ENCODE measurements around the gene KIF2C.
"Not testable (repeated sequence)": the region's sequence is repeated elsewhere in the genome, so short reads cannot be mapped to it uniquely, and the experiment has no call there.

KIF2C gene

DNA sequence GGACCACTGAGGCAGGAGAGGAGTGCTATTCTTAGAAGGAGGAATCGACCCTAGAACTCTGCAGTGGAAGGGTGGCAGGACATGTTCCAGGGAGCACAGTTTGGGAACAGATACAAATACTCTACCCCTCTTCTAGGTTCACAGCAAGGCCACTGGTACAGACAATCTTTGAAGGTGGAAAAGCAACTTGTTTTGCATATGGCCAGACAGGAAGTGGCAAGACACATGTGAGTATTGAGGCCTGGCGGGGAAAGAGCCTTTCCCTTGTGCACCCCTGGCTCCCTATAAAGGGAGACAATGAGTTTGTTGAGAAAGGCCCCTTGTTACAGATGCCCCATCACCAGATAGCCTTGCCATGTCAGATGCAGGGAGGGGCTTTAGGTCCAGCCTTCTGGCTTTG is 17.8 kb downstream of the KIF2C start:
- in situ Hi-C loops (cut with MboI; ENCODE audit: low pct_unique_long_range_greater_than_20kb, low sequenced_read_pairs) = no loop called here
- DNase-seq = no peak

DNA sequence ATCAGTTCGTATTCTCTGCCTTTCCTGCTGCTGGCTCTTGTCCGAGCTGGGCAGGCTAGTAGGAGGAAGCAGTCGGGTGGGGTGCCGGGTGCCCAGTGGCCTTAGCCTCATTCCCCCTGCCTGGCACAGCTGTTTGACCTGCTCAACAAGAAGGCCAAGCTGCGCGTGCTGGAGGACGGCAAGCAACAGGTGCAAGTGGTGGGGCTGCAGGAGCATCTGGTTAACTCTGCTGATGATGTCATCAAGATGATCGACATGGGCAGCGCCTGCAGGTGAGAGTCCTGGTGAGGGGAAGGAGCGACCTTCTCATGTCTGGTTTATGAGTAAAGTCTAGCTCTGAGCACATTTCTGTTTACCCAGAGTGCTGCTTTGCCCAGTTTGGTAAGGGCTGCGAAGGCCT is 19.4 kb downstream of the KIF2C start:
- DNase-seq = no peak
- in situ Hi-C loops (cut with MboI; ENCODE audit: low pct_unique_long_range_greater_than_20kb, low sequenced_read_pairs) = no loop called here

DNA sequence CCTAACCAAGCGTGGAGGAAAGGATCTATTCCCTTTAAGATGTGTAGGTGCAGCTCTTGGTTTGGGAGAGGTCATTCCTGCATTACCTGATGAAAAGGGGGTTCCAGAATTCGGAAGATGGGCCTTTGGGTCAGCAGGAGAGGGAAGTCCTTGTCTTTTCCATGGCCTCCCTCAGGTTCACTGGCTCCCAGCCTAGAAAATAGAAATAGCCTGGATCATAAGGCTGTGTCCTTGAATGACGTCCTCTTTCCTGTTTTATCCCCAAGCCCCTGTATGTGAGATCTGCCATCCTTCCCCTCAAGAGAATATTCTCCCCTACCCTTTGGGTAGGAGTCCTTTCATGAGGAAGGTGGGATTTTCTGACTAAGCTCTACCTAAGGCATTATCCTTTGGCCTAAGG is 21.2 kb downstream of the KIF2C start:
- DNase-seq = no peak
- in situ Hi-C loops (cut with MboI; ENCODE audit: low pct_unique_long_range_greater_than_20kb, low sequenced_read_pairs) = no loop called here

DNA sequence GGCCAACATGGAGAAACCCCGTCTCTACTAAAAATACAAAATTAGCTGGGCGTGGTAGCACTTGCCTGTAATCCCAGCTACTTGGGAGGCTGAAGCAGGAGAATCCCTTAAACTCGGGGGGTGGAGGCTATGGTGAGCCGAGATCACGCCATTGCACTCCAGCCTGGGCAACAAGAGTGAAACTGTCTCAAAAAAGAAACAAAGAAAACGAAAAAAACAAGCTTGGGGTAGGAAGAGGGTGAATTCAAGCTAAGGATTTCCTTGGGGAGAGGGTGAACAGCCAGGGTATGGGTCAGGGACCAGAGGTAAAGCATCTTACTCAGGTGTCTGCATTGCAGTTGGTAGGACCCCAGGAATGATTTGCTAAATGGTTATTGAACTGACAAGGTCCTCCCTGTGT is 26.8 kb downstream of the KIF2C start:
- in situ Hi-C loops (cut with MboI; ENCODE audit: low pct_unique_long_range_greater_than_20kb, low sequenced_read_pairs) = not testable (repeated sequence)

DNA sequence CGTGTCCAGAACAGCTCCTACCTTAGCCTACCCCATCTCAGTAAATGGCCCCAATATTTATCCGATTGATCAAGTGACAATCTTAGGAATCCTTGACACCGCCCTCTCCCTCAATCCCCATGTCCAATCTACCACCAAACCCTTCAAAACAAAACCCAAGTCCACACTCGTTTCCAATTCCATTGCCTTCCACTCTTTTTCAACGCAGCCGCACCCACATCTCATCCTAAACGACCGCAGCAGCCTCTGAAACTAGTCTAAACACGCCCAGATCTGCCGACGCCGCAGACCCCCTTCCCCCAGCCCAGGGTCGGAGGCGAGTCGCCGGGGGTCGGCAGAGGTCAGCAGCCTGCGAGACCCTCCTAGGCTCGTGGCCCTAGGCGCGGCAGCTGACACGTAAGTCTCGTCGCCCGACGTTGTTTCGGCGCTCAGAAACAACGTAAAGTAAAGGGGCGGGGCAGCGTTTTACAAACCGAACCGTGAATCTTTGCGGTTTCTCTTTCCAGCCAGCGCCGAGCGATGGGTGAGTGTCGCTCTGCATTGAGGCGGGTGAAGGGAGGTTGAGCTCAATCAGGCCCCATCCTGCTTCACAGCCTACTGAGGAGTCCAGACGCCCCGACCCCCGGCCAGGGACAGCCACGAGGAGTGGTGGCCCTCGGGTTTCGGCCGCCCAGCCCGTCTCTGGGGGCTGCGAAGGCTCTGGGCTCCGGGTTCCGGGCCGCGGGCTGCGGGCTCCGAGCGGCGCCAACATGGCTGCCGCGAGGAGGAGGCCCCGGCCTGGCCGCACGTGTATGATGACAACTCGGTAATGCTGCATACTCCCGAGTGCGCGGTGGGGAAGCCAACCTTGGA is 35.7 kb downstream of the KIF2C start, which contains the start of gene RPS8:
Gene RPS8 (plus strand): TSS at position 463 of the 852 bp plus-strand sequence. CDS start 57 bp downstream, at position 520.
- in situ Hi-C loops (cut with MboI; ENCODE audit: low pct_unique_long_range_greater_than_20kb, low sequenced_read_pairs) = loop anchor here (25.0 kb wide), 1 partner anchor 537 kb away; no protein-coding TSS in a partner anchor
- peak; percentile 94 for DNase-seq

More for the DNA sequence above, 26.8 kb downstream of the KIF2C start:
- DNase-seq = not testable (repeated sequence)

DNA sequence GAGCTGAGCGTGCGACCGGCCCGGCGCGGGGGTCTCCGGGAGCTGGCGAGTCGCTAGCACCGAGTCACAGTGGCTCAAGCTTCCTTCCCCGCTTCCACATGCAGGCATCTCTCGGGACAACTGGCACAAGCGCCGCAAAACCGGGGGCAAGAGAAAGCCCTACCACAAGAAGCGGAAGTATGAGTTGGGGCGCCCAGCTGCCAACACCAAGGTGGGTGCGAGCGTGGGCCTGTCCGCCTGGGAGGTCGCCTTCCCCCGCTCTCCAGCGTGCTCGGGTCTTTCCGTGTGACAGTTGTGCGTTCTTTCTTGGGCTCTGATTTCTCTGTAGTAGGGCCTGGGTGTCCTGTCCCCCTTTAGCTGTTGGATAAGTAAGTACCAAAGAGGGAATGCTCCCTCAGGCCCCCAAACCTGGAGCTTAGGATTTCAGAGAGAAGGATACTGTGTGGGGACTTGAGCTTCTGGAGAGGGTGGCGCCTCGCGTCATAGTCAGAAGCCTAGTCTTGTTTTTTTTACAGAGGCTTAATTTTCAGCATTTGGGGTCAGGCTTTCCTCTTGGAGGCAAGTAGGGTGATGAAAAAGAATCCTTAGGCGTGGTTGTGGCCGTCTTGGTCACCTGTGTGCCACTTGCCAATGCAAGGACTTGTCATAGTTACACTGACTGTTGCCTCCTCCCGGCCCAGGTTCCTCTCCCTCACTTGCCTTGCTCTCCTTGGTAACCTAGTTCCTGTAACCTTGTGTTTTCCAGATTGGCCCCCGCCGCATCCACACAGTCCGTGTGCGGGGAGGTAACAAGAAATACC is 36.5 kb downstream of the KIF2C start:
- in situ Hi-C loops (cut with MboI; ENCODE audit: low pct_unique_long_range_greater_than_20kb, low sequenced_read_pairs) = loop anchor here (25.0 kb wide), 1 partner anchor 536 kb away; no protein-coding TSS in a partner anchor

DNA sequence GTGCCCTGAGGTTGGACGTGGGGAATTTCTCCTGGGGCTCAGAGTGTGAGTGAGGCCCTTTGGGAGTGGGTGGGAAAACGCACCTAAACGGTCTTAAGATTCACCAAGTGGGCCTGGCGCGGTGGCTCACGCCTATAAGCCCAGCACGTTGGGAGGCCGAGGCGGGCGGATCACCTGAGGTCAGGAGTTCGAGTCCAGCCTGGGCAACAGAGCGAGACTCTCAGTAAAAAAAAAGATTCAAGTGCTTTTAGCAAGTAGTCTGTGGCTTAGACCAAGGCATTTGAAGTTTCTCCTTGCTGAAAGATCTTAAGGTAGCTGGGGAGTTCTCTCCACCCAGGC is 37.1 kb downstream of the KIF2C start:
- in situ Hi-C loops (cut with MboI; ENCODE audit: low pct_unique_long_range_greater_than_20kb, low sequenced_read_pairs) = loop anchor here (25.0 kb wide), 1 partner anchor 536 kb away; no protein-coding TSS in a partner anchor

More for the DNA sequence above, 36.5 kb downstream of the KIF2C start:
- peak; percentile 45 for DNase-seq

DNA sequence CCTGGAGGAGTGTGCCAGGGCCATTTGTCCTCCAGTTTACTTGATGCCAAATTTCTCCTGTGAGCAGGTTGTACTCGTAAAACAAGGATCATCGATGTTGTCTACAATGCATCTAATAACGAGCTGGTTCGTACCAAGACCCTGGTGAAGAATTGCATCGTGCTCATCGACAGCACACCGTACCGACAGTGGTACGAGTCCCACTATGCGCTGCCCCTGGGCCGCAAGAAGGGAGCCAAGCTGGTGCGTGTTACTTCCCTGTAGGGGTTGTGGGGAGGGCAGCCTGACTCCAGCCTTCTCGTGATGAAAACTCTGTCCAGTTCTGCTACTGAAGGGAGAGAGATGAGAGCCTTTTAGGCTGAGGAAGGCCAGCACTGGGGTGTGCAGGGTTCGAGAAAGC is 37.9 kb downstream of the KIF2C start:
- DNase-seq = no peak

More for the DNA sequence above, 37.1 kb downstream of the KIF2C start:
- DNase-seq = no peak

DNA sequence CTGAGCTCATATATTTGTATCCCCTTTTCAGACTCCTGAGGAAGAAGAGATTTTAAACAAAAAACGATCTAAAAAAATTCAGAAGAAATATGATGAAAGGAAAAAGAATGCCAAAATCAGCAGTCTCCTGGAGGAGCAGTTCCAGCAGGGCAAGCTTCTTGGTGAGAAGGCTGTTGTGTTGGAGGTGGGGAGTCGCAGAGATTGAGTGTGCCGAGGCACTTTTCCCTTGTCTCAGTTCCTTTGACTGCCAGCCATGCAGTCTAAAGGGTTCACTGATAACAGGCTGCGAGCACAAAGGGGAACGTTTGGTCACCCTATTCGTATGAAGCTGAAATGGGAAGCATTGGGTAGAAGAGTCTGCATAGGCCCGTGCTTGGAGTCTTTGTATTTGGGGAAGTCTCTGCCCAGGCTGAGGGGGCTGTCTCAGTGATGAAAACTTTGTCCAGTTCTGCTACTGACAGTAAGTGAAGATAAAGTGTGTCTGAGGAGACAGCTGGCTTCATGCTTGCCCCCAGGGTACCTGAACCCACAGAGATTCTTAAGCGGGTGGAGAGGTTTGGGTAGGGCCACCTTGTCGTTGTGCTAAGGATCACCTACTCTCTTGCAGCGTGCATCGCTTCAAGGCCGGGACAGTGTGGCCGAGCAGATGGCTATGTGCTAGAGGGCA is 38.5 kb downstream of the KIF2C start:
- in situ Hi-C loops (cut with MboI; ENCODE audit: low pct_unique_long_range_greater_than_20kb, low sequenced_read_pairs) = loop anchor here (25.0 kb wide), 1 partner anchor 534 kb away; no protein-coding TSS in a partner anchor
- DNase-seq = no peak

More for the DNA sequence above, 37.9 kb downstream of the KIF2C start:
- in situ Hi-C loops (cut with MboI; ENCODE audit: low pct_unique_long_range_greater_than_20kb, low sequenced_read_pairs) = loop anchor here (25.0 kb wide), 1 partner anchor 535 kb away; no protein-coding TSS in a partner anchor

DNA sequence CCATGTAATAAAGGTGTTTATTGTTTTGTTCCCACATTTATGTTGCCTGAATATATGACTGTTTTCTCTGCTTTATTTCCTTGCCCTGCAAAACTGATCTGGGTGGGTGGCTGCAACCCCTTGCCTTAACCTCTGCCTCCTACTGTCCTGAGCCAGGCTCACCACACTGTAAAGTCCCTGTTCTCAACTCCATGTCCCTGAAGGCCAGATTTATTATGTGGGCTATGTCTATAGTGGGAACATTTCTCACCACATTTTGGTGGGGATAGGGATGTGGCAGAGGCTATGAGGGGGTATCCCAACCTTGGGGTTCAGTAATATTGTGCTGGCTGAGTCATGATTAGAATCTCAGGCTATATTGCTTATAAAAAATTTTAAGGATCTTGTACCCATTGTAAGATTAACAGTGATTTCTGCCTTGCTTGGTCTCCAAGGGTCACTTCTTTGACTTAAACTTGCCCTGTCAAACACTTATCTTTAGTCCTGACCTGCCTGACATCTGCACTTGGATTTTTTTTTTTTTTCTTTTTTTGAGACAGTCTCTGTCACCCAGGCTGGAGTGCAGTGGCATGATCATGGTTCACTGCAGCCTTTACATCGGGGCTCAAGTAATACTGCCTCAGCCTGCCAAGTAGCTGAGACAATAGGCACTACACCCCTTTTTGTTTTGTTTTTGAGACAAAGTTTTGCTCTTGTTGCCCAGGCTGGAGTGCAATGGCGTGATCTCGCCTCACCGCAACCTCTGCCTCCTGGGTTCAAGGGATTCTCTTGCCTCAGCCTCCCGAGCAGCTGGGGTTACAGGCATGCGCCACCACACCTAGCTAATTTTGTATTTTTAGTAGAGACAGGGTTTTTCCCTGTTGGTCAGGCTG is 39.3 kb downstream of the KIF2C start:
- in situ Hi-C loops (cut with MboI; ENCODE audit: low pct_unique_long_range_greater_than_20kb, low sequenced_read_pairs) = loop anchor here (25.0 kb wide), 1 partner anchor 533 kb away; no protein-coding TSS in a partner anchor
- no peak for DNase-seq

DNA sequence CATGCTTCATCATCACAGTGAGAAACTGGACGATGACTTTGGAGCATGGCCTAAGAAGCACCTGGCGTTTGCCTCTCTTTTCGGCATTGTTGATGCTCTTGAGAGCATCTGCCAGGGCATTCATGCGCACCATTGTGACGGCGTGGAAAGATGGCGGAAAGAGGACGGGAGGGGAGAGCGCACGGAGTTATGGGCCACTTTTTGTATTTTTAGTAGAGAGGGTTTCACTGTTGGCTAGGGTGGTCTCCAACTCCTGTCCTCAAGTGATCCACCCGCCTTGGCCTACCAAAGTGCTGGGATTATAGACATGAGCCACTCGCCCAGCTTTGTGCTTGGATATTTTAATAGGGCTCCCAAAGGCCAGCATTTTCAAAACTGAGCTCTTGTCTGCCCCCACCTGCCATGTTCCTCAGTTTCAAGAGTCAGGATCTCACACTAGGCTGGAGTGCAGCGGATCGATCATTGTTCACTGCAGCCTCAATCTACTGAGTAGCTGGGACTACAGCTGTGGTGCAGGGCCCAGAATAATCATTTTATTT is 41.0 kb downstream of the KIF2C start:
- no peak for DNase-seq
- in situ Hi-C loops (cut with MboI; ENCODE audit: low pct_unique_long_range_greater_than_20kb, low sequenced_read_pairs) = loop anchor here (25.0 kb wide), 1 partner anchor 532 kb away; no protein-coding TSS in a partner anchor

DNA sequence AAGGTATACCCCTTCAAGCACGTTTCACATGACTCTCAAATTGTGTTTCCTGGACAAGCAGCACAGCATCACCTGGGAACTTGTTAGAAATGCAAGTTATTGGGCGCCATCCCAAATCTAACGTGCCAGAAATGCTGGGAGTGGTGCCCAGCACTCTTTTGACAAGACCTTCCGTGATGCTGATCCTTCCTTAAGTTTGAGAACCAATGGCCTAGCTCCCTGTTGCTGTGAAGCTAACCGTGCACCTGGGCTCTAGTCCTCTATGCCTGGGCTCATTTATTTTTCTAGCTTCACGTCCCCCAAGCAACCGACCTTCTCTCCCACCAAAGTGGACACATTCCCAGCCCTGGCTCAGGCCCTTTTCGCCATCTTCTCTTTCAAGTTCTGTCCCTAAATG is 44.1 kb downstream of the KIF2C start:
- in situ Hi-C loops (cut with MboI; ENCODE audit: low pct_unique_long_range_greater_than_20kb, low sequenced_read_pairs) = loop anchor here (25.0 kb wide), 1 partner anchor 529 kb away; no protein-coding TSS in a partner anchor
- no peak for DNase-seq

DNA sequence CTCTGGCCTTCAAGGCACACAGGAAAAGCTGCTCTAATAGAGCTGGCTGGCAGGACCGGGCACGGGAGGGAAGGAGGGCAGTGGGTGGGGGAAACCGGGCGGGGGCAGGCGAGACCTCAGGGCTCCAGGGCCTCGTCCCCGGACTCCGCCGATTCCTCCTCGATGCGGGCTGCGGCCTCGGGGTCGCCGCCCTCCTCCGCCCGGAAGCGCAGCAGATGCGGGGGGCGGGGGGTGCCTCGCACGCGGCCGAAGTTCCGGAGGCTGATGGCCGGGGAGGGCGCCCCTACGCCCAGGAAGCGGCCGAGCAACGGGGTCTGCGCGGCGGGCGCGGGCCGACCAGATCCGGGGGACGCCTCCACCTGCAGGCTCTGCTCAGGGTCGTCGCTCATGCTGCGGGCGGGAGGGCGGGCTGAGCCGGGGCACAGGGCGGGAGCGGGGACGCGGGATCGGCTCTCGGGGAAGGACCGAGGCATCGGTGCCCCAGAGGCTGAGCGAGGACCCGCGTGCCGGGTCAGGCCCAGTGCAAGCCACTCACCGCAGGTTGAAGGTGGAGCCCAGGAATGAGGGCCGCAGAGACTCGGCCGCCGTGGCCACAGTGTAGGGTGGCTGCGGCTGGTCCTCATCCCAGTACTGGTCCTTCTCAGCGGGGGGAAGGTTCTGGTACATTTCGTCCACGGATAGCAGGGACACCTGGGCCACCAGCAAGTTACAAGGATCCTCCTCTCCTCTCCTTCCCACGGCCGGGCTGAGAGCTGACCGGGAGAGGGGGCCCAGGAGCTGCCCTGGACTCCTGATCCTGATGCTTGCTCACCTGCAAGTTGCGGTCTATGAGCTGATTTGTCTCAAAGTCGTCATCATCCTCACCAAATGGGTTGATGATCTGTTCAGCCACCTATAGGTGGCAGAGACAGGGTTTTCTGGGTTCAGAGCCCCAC is 44.7 kb downstream of the KIF2C start:
- no peak for DNase-seq

DNA sequence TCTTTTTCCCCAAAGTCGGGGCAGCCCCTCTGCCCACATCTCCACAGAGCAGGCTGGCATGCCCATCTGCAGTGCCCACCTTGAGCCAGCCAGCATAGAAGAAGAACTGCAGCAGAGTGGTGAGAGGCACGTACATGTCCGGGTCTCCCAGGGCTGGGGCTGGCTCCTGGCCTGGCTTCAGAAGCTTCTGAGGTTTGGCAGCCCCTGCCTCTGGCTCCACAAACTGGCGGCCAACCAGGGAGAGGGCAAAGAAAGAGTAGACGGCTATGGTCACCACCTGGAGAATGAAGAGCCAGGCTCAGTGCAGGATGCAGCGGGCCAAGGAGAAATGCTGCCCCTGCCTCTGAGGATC is 45.4 kb downstream of the KIF2C start:
- no peak for DNase-seq
- in situ Hi-C loops (cut with MboI; ENCODE audit: low pct_unique_long_range_greater_than_20kb, low sequenced_read_pairs) = loop anchor here (25.0 kb wide), 1 partner anchor 527 kb away; no protein-coding TSS in a partner anchor

More for the DNA sequence above, 44.7 kb downstream of the KIF2C start:
- in situ Hi-C loops (cut with MboI; ENCODE audit: low pct_unique_long_range_greater_than_20kb, low sequenced_read_pairs) = loop anchor here (25.0 kb wide), 1 partner anchor 528 kb away; no protein-coding TSS in a partner anchor

DNA sequence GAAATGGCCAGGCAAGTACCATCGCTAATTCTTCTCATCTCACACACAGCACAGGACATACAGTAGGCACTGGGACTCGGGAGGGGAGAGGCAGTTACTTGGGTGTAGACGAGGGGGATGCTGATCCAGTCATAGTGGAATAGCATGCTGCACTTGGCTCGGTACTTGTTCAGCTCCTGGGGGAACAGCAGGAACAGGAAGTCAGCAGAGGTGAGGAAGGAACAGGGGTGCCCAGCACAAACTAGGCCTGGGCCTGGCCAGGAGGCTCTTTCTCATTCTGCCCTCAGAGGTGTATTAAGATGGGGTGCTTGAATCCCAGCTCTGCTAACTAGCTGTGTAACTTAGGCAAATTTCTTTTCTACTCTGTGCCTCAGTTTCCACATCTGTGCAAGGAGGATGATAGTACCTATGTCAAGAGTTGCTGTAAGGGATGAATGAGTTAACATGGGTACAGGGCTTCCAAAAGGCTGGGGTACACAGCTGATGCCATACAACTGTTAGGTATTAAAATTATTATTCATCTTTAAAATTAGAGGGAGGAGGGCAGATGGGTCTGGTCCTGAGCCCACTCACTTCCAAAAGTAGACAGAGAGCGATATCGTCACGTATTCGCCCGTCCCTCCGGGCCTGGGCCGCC is 46.0 kb downstream of the KIF2C start:
- in situ Hi-C loops (cut with MboI; ENCODE audit: low pct_unique_long_range_greater_than_20kb, low sequenced_read_pairs) = loop anchor here (25.0 kb wide), 1 partner anchor 527 kb away; no protein-coding TSS in a partner anchor
- DNase-seq = no peak

DNA sequence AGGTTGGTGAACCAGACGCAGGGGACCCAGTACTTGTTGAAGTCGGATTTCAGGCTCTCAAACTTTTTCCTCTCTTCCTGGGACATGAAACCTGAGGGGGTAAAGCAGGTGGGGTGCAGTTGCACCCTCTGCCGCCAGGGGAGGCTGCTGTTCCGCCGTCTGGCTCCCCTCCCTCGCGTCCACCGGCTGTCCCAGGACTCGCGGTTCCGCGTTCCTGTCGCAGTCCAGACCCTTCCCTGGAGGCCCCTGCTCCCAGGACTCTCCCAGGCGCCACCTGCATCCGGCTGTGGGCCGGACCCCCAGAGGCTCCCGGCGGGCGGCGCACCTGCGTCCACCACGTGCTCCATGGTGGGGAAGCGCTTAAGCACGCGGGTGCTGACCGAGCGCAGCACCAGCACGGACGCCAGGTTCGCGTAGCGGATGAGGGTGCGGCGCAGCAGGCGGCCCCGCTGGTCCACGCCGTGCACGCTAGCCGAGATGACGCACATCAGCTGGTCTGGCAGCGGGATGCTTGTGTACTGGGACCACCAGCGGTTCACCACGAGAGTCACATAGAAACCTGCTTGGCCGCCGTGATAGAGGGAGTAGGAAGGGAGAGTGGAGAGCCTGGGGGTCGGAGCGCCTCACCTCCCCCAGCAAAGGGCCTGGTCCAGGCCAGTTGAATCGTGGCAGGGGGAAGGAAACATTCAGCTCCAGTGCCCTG is 46.7 kb downstream of the KIF2C start:
- in situ Hi-C loops (cut with MboI; ENCODE audit: low pct_unique_long_range_greater_than_20kb, low sequenced_read_pairs) = loop anchor here (25.0 kb wide), 1 partner anchor 526 kb away; no protein-coding TSS in a partner anchor
- peak; percentile 93 for DNase-seq
